ENCODE measurements around the gene TBXA2R.

TBXA2R gene

GRCh38 chr19:3618811-3619630 lies 12.3 kb upstream of the TBXA2R start:
- DNase-seq, result no peak

GRCh38 chr19:3618144-3618810 lies 11.6 kb upstream of the TBXA2R start:
- DNase-seq, result peak; percentile 46

GRCh38 chr19:3617463-3617862 lies 10.8 kb upstream of the TBXA2R start:
- DNase-seq, result no peak

- DNase-seq, result no peak
These were observed 9.0 kb upstream of the TBXA2R start for GRCh38 chr19:3615524-3616135.

GRCh38 chr19:3614858-3615505 lies 8.3 kb upstream of the TBXA2R start:
- DNase-seq, result no peak

- no peak for DNase-seq
These were observed 7.4 kb upstream of the TBXA2R start for GRCh38 chr19:3613818-3614661.

GRCh38 chr19:3612901-3613741 lies 6.4 kb upstream of the TBXA2R start:
- DNase-seq, result no peak

GRCh38 chr19:3612330-3612729 lies 5.7 kb upstream of the TBXA2R start:
- DNase-seq, result no peak

- no peak for DNase-seq
These were observed 5.2 kb upstream of the TBXA2R start for GRCh38 chr19:3611841-3612240.

- DNase-seq, result no peak
These were observed 4.4 kb upstream of the TBXA2R start for GRCh38 chr19:3610745-3611717.

GRCh38 chr19:3609779-3610719 lies 3.4 kb upstream of the TBXA2R start:
- no peak for DNase-seq

- DNase-seq, result no peak
These were observed 2.2 kb upstream of the TBXA2R start for GRCh38 chr19:3608750-3609322.

GRCh38 chr19:3608079-3608641 lies 1.5 kb upstream of the TBXA2R start:
- no peak for DNase-seq

GRCh38 chr19:3607303-3608078 lies 816 bp upstream of the TBXA2R start:
- no peak for DNase-seq

GRCh38 chr19:3606174-3606689 lies 443 bp downstream of the TBXA2R start:
- no peak for DNase-seq

- no peak for DNase-seq
These were observed 905 bp downstream of the TBXA2R start for GRCh38 chr19:3605770-3606169.

- DNase-seq, result no peak
These were observed 1.3 kb downstream of the TBXA2R start for GRCh38 chr19:3605361-3605760.

All from T1000 (cell line).